GM23338 (cell line): ENCODE results near the gene TRAPPC12. TPM values are rescaled to one million over a fixed set of nuclear protein-coding genes. Genes with fewer than 3 reads are reported as not detected.

ENCODE experiments used
- ATAC-seq: fragments of 200-7000 bp; cut with Tn5 transposase; 3 replicates; pipeline ENCODE4 v1.9.1; 2020
- DNase-seq: peaks from one replicate; pipeline ENCODE4 v3.0.0-alpha.2; 2015; ENCODE audit warnings: low spot score
- H2AFZ ChIP-seq: fragments of 200-600 bp; sonication (generic); 2 replicates; pipeline ENCODE4 v1.8.0; 2016; ENCODE audit warnings: antibody characterized with exemption, mild to moderate bottlenecking, moderate library complexity
- H3F3A ChIP-seq: fragments of 200-600 bp; sonication (generic); replicated peaks from 2 replicates; pipeline ENCODE4 v1.8.0; 2017; ENCODE audit warnings: antibody characterized with exemption, mixed run types, low read depth
- H3K27ac ChIP-seq: fragments of 200-600 bp; sonication (generic); 2 replicates; pipeline ENCODE4 v1.6.1; 2016; ENCODE audit warnings: low read depth
- H3K27me3 ChIP-seq: fragments of 200-600 bp; sonication (generic); 2 replicates; pipeline ENCODE4 v1.8.0; 2016; ENCODE audit warnings: mild to moderate bottlenecking, mixed run types, moderate library complexity; ENCODE audit not compliant: insufficient read depth
- H3K36me3 ChIP-seq: fragments of 200-600 bp; sonication (generic); 2 replicates; pipeline ENCODE4 v1.8.0; 2016; ENCODE audit warnings: mild to moderate bottlenecking; ENCODE audit not compliant: insufficient read depth
- H3K4me1 ChIP-seq: fragments of 200-600 bp; sonication (generic); 2 replicates; pipeline ENCODE4 v1.8.0; 2016; ENCODE audit warnings: mild to moderate bottlenecking, moderate library complexity; ENCODE audit not compliant: insufficient read depth
- H3K4me2 ChIP-seq: fragments of 200-600 bp; sonication (generic); 2 replicates; pipeline ENCODE4 v1.7.1; 2017; ENCODE audit warnings: mixed run types
- H3K4me3 ChIP-seq: fragments of 200-600 bp; sonication (generic); 2 replicates; pipeline ENCODE4 v1.6.1; 2016; ENCODE audit warnings: mixed run types
- H3K79me2 ChIP-seq: fragments of 200-600 bp; sonication (generic); replicated peaks from 2 replicates; pipeline ENCODE4 v1.8.0; 2017; ENCODE audit warnings: mild to moderate bottlenecking; ENCODE audit not compliant: insufficient read depth
- H3K9me2 ChIP-seq: fragments of 200-600 bp; sonication (generic); 2 replicates; pipeline ENCODE4 v1.8.0; 2017; ENCODE audit not compliant: insufficient read depth
- H4K20me1 ChIP-seq: fragments of 200-600 bp; sonication (generic); replicated peaks from 2 replicates; pipeline ENCODE4 v1.8.0; 2017; ENCODE audit warnings: mild to moderate bottlenecking; ENCODE audit not compliant: insufficient read depth
- H3K27ac Mint-ChIP-seq: 2 replicates; pipeline ENCODE4 v1.8.0; 2020; ENCODE audit warnings: inconsistent platforms, mild to moderate bottlenecking, moderate library complexity, mixed read lengths
- H3K27me3 Mint-ChIP-seq: 3 replicates; pipeline ENCODE4 v1.8.0; 2022; ENCODE audit warnings: low read depth, mild to moderate bottlenecking, moderate library complexity, mixed read lengths, inconsistent platforms; ENCODE audit not compliant: insufficient read depth, poor library complexity
- H3K36me3 Mint-ChIP-seq: 3 replicates; pipeline ENCODE4 v1.8.0; 2021; ENCODE audit warnings: low read depth, mild to moderate bottlenecking, inconsistent platforms, moderate library complexity, mixed read lengths
- H3K4me1 Mint-ChIP-seq: 3 replicates; pipeline ENCODE4 v1.8.0; 2020; ENCODE audit warnings: mild to moderate bottlenecking, inconsistent platforms, mixed read lengths
- H3K4me3 Mint-ChIP-seq: 3 replicates; pipeline ENCODE4 v1.8.0; 2021; ENCODE audit warnings: moderate library complexity, mild to moderate bottlenecking, inconsistent platforms, mixed read lengths
- H3K9me3 Mint-ChIP-seq: 3 replicates; pipeline ENCODE4 v1.8.0; 2020; ENCODE audit warnings: moderate library complexity, mild to moderate bottlenecking, inconsistent platforms, mixed read lengths
- CREB1 ChIP-seq: fragments of 250-450 bp; sonication (Bioruptor Pico); IDR thresholded peaks from 2 replicates; pipeline ENCODE4 v1.5.0; 2020; ENCODE audit warnings: low read depth, mild to moderate bottlenecking, moderate library complexity
- CTCF ChIP-seq, 2 experiments: fragments of 200-600 bp in 1 of 2; sonication (generic) in 1 of 2; conservative IDR thresholded peaks; 2 replicates each; pipeline versions ENCODE4 v1.5.1 to v1.6.1; 2016 to 2017; ENCODE audit warnings: antibody characterized with exemption in 2 of 2, low read depth in 2 of 2, mild to moderate bottlenecking in 2 of 2, moderate library complexity in 1 of 2
- ETS1 ChIP-seq: IDR thresholded peaks from 2 replicates; pipeline ENCODE4 v1.6.1; 2016; ENCODE audit warnings: antibody characterized with exemption
- EZH2 ChIP-seq: fragments of 200-600 bp; sonication (generic); IDR thresholded peaks from one replicate; pipeline ENCODE4 v1.8.0; 2017; ENCODE audit warnings: antibody characterized with exemption, mild to moderate bottlenecking, low read depth; ENCODE audit not compliant: unreplicated experiment
- EZH2phosphoT487 ChIP-seq: fragments of 200-600 bp; sonication (generic); IDR thresholded peaks from one replicate; pipeline ENCODE4 v1.8.1; 2018; ENCODE audit warnings: antibody characterized with exemption; ENCODE audit not compliant: unreplicated experiment
- NANOG ChIP-seq: IDR thresholded peaks from 2 replicates; pipeline ENCODE4 v1.6.1; 2016; ENCODE audit warnings: antibody characterized with exemption, borderline replicate concordance
- POLR2AphosphoS5 ChIP-seq: IDR thresholded peaks from 2 replicates; pipeline ENCODE4 v1.6.1; 2016; ENCODE audit warnings: antibody characterized with exemption, low read depth
- STAT1 ChIP-seq: IDR thresholded peaks from one replicate; pipeline ENCODE4 v1.6.1; 2016; ENCODE audit warnings: antibody characterized with exemption; ENCODE audit not compliant: unreplicated experiment
- ZNF114 ChIP-seq: fragments of 250-450 bp; sonication (Bioruptor Pico); IDR thresholded peaks from 2 replicates; pipeline ENCODE4 v1.5.0; 2020; ENCODE audit warnings: mild to moderate bottlenecking, moderate library complexity
- polyA plus RNA-seq: library from polyadenylated mRNA; unstranded; fragments of >200 nt; fragmentation: Nextera tagmentation; extraction: Ambion mirVana; gene quantifications from 2 replicates; pipeline ENCODE4 v1.2.1, GENCODE V29; 2016
- total RNA-seq: library from RNA; depleted of rRNA; stranded (reverse); fragments of >200 nt; shearing (Covaris generic); gene quantifications from 2 replicates; pipeline ENCODE4 v1.2.3, GENCODE V29; 2014
- TF ChIP-seq, protein P1 (sequence below): fragments of 250-450 bp; sonication (Bioruptor Pico); IDR thresholded peaks from 2 replicates; pipeline ENCODE4 v1.5.0; 2020; ENCODE audit warnings: mild to moderate bottlenecking, moderate library complexity

TRAPPC12 gene
- total and polyA plus RNA-seq, 2 experiments from 2014 or later = 48.9 to 57.7 TPM

GRCh38 chr2:3377279-3377611 lies 2.2 kb upstream of the TRAPPC12 start:
- H3K27ac ChIP-seq = 0 out of 2 replicates have a peak overlapping the region, but pooled peaks have one; percentile 46
- DNase-seq (peak; percentile 44), ATAC-seq (no peak)
- 0 out of 2 replicates have a peak, but pooled peaks cover under 1% of the 10 kb centered on the region for H4K20me1 ChIP-seq
- H3K4me3 ChIP-seq = peak overlapping the region; percentile 98
- H3K27ac Mint-ChIP-seq = peak overlapping the region; percentile 95
- peak overlapping the region; percentile 79 for H2AFZ ChIP-seq
- peaks cover 17% of the 10 kb centered on the region for H3K4me1 ChIP-seq
- no peaks in the 10 kb centered on the region for H3K36me3 ChIP-seq
- peaks cover 56% of the 10 kb centered on the region for H3K79me2 ChIP-seq
- H3K4me2 ChIP-seq = peak overlapping the region; percentile 78
- 0 out of 2 replicates have a peak, but pooled peaks cover 3% of the 10 kb centered on the region for H3K9me2 ChIP-seq
- H3K36me3 Mint-ChIP-seq = peaks cover 13% of the 10 kb centered on the region
- H3K4me1 Mint-ChIP-seq = peaks cover 24% of the 10 kb centered on the region
- peaks cover 6% of the 10 kb centered on the region for H3K27me3 Mint-ChIP-seq
- H3K9me3 Mint-ChIP-seq = no peaks in the 10 kb centered on the region; the same call in 2 of the 3 replicates
- H3K4me3 Mint-ChIP-seq = peak overlapping the region; percentile 96
- TF ChIP-seq EZH2phosphoT487 = no peak
- no peak for TF ChIP-seq CTCF (conservative IDR thresholded peaks at IDR 0.05; ENCODE audit: low read depth in 2 of 2)
- no peak for TF ChIP-seq NANOG
- TF ChIP-seq CREB1 (CRISPR knock-in tag) = no peak
- TF ChIP-seq STAT1 = no peak
- no peak for TF ChIP-seq POLR2AphosphoS5
- no peak for TF ChIP-seq EZH2
- TF ChIP-seq, protein P1, sequence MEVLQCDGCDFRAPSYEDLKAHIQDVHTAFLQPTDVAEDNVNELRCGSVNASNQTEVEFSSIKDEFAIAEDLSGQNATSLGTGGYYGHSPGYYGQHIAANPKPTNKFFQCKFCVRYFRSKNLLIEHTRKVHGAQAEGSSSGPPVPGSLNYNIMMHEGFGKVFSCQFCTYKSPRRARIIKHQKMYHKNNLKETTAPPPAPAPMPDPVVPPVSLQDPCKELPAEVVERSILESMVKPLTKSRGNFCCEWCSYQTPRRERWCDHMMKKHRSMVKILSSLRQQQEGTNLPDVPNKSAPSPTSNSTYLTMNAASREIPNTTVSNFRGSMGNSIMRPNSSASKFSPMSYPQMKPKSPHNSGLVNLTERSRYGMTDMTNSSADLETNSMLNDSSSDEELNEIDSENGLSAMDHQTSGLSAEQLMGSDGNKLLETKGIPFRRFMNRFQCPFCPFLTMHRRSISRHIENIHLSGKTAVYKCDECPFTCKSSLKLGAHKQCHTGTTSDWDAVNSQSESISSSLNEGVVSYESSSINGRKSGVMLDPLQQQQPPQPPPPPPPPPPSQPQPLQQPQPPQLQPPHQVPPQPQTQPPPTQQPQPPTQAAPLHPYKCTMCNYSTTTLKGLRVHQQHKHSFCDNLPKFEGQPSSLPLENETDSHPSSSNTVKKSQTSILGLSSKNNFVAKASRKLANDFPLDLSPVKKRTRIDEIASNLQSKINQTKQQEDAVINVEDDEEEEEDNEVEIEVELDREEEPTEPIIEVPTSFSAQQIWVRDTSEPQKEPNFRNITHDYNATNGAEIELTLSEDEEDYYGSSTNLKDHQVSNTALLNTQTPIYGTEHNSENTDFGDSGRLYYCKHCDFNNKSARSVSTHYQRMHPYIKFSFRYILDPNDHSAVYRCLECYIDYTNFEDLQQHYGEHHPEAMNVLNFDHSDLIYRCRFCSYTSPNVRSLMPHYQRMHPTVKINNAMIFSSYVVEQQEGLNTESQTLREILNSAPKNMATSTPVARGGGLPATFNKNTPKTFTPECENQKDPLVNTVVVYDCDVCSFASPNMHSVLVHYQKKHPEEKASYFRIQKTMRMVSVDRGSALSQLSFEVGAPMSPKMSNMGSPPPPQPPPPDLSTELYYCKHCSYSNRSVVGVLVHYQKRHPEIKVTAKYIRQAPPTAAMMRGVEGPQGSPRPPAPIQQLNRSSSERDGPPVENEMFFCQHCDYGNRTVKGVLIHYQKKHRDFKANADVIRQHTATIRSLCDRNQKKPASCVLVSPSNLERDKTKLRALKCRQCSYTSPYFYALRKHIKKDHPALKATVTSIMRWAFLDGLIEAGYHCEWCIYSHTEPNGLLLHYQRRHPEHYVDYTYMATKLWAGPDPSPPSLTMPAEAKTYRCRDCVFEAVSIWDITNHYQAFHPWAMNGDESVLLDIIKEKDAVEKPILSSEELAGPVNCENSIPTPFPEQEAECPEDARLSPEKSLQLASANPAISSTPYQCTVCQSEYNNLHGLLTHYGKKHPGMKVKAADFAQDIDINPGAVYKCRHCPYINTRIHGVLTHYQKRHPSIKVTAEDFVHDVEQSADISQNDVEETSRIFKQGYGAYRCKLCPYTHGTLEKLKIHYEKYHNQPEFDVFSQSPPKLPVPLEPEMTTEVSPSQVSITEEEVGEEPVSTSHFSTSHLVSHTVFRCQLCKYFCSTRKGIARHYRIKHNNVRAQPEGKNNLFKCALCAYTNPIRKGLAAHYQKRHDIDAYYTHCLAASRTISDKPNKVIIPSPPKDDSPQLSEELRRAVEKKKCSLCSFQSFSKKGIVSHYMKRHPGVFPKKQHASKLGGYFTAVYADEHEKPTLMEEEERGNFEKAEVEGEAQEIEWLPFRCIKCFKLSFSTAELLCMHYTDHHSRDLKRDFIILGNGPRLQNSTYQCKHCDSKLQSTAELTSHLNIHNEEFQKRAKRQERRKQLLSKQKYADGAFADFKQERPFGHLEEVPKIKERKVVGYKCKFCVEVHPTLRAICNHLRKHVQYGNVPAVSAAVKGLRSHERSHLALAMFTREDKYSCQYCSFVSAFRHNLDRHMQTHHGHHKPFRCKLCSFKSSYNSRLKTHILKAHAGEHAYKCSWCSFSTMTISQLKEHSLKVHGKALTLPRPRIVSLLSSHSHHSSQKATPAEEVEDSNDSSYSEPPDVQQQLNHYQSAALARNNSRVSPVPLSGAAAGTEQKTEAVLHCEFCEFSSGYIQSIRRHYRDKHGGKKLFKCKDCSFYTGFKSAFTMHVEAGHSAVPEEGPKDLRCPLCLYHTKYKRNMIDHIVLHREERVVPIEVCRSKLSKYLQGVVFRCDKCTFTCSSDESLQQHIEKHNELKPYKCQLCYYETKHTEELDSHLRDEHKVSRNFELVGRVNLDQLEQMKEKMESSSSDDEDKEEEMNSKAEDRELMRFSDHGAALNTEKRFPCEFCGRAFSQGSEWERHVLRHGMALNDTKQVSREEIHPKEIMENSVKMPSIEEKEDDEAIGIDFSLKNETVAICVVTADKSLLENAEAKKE (CRISPR knock-in tag) = no peak
- TF ChIP-seq ETS1 = no peak
- TF ChIP-seq ZNF114 (CRISPR knock-in tag) = no peak
- no peaks in the 10 kb centered on the region for H3K27me3 ChIP-seq
- peaks cover 3% of the 10 kb centered on the region for H3F3A ChIP-seq
